Activated T-cell treated with anti-CD3 and anti-CD28 coated beads, Interleukin-2, amount 50 U/mL, for 48 hours (primary cell): ENCODE results near the gene DZANK1.
"Not testable (repeated sequence)": the region's sequence is repeated elsewhere in the genome, so short reads cannot be mapped to it uniquely, and the experiment has no call there.

Experiments used
- DNase-seq, 2 experiments: peaks; one replicate each; pipeline ENCODE4 v3.0.0-alpha.2; 2020

DZANK1 gene

DNA sequence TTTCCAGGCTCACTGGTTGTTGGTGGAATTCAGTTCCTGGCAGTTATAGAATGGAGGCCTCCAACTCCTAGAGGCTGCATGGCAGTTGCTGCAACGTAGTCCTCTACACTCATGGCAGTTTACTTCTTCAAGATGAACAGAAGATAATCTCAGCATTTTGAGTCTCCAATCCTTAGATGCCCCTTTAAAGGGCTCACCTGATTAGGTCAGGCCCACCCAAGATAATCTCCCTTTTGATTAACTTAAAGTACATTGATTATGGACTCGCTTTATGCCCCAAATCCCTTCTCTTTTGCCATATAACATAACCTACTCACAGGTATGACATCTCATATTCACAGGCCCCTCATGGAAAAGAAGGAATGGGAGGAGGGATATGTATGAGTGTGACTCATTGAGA, 102.1 kb downstream of the DZANK1 start:
- DNase-seq: no peak

DNA sequence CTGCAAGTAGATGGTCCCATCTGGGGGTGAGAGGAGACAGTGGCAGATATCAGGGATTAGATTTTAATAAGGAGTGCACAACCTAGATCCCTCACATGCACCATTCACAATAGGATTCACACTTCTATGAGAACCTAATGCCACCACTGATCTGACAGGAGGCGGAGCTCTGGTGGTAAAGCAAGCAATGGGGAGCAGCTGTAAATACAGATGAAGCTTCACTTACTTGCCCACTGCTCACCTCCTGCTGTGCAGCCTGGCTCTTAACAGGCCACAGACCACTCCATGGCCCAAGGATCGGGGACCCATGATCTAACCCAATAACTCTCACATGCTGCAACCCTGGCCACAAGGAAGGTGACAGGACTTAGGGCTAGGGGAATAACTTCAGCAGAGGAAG, 103.1 kb downstream of the DZANK1 start:
- no peak for DNase-seq

DNA sequence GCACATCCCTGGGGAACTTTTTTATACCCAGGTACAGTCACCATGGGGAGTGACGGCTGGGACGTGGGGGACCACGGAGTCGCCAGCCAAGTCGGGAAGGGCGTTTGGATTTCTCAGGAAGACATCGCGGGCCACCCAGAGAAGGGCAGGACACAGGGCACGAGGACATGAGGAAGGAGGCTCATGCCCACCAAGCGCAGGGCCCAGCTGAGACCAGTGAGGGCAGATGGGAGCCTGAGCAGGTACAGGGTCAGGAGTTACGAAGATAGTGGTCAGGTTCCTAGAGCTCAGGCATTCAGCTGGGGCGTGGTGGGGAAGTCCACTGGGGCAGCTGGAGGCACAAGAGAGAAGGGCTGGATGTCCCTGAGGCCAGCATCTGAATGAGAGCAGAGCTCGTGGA, 103.9 kb downstream of the DZANK1 start:
- DNase-seq: no peak

DNA sequence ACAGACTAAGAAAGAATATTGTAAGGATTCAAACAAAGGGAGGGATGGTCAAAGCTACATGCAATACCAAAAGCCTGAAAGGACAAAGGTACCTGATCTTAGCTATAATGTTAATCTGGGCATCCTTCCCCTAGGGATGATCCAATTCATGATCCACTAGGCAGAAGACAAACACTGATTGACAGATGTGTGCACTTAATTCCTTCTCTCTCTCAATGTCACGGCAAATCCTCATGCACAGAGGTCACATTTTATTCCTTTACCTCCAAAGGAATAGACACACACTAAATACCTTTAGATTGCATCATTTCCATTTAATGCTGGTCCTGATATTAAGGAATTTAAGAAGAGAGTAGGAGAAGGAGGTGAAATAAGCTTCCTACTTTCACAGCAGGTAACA, 105.2 kb downstream of the DZANK1 start:
- no peak for DNase-seq

- DNase-seq: no peak
Measured at GRCh38 chr20:18360635-18361034, 106.2 kb downstream of the DZANK1 start.

DNA sequence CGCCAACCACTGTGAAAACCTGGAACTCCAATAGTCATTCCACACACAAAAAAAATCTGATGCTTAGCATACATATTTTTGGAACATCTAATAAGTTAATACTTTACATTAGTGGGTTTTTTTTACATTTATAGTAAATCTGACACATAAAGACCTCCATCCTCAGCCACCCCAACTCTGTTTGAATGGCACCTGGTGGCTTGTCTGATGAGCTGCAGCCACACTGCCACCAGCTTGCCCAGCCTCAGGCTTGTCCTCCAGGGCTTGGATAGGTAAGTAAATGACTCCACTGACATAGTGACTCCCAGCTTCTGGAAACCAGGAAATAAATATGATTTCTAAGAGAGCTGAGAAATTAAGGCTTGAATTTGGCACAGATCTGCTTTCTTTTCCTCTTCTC, 107.0 kb downstream of the DZANK1 start:
- DNase-seq: no peak

GRCh38 chr20:18349749-18350148, 117.1 kb downstream of the DZANK1 start:
- not testable (repeated sequence) for DNase-seq
